GM20431 (cell line): Measurements from ENCODE around the gene ADGRD1.

Experiments
- in situ Hi-C: fragments of 300-500 bp; cut with MseI, MboI; formaldehyde crosslinking; loops from one replicate; pipeline ENCODE4 v1.15.0; 2020; ENCODE audit warnings: low sequenced_read_pairs; ENCODE audit not compliant: unreplicated experiment

ADGRD1 gene

DNA sequence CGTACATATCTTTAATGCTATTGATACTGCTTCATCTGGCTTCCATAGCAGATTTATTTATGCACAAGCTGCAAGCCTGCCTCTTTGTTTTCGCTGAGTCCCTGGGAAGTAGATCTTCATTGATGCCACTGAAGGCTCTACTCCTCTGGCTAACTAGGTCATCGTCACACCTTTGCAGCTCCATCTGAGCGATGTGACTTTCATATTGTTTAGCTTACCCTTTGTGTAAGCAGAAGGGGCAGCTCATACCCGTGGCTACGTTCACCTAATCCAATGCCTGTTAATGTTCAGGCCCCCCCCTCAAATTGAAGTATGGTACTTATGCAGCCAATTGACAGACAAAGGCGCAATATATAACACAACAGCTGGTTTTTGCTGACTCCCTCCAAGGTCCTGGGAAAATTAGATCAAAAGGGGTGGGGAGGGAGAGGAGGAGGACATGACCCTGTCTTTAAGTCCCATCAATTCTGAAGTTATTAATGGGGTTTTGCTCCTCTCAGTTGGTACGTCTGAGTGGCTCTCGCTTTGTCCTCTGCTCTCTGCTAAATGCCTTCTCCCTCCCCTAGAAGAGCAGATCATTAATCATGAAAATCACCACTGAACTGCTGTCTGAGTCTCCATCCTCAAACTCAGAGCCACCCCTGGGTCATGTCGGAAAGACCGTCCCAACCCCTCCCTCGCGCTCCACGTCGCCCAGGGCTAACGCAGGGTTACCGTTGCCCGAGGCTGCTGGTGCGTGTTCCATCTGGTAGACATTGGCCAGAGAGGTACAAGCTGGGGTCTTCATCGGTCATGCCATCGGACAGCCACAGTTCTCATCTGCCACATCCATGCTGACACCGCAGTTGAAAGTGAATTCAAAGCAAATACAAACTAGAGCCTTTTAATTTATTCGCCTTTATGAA, 128.8 kb downstream of the ADGRD1 start:
- in situ Hi-C loops: no loop called here

DNA sequence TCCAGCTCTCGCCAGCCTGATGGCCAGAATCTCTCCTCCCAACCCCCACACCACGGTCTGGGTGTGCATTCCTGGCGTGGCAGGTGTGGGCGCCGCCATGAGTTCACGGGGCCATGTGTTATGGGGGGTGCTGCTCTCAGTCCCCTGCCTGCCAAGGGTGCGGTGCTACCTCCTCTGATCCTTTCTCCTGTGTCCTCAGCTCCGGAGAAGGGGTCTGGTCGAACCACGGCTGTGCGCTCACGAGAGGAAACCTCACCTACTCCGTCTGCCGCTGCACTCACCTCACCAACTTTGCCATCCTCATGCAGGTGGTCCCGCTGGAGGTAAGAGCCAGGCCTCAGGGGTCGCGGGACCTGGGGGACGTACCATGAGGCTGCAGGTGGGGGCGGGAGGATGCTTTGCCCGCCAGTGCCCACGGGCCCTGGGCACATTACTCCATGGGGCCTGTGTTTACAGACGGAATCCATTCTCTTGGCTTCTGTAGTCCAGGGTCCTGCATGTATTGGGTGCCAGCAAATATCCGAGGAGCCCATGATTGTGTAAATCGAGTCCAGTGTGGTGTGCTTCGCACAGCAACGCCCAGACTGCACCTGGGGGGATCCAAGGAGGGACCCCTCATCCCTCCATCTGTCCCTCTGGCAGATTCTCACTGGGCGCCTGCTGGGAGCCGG, 130.8 kb downstream of the ADGRD1 start:
- in situ Hi-C loops: no loop called here

DNA sequence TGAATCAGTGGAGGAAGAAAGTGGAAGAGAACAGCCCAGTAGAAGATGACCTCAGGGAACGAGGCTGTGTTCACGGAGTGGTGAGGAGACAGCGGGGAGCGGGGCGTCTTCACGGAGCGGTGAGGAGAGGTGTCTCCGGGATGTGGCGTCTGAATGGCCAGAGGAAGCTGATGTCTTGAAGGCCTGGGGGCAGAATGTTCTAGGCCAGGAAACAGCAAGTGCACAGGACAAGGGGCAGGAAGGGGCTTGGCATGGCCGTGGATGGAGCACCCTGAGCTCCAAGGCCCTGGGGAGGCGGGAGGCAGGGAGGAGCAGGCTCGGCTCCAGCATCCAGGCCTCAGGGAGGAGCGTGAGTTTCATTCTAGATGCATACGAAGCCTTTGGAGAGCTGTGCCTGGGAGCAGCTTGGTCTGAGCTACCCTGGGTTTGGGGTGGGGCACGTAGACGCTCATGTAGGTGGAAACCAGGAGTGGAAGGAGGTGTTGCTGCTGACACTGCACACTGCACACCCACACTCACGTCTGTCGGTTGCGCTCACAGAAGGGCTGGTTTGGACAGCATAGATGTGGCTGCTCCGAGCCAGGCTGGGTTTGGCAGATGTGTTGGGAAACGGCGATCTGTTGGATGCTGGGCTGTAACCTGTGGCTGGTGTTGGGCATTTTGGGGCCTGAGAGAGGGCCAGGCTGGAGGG, 131.6 kb downstream of the ADGRD1 start:
- in situ Hi-C loops: no loop called here

DNA sequence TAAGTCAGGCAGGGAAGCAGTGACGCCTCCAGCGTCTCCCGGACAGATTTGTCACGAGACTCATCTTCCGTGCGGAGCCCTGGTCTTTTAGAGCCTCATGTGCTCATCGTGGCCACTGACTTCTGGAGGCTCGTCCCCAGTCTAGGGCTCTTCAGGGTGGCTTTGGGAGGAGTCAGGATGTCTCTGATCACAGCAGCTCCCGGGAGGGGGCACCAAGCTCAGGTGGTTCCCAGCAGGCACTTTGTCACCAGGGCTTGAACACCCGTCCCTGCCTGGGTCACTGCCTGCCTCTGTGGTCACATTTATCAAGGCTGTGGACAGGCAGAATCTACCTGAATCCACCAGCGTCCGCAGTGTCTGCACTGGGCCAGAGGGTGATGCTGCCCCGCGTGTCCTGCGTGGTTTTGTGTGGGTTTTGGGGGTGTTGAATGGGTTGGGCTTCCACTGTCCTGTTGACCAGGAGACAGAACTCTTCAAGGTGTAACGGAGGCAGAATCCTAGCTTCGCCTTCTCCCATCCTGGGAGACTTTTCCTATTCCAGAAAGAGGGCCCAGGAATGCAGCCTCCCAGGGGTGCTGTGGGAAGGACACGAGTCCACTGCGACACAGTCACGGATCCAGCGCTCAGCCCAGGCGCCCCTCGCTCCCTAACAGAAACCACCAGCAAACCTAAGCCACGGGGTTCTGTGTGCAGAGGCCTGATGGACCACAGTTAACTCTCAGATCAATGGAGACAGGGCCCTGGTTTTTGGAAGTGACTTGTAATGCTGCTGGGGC, 132.3 kb downstream of the ADGRD1 start:
- in situ Hi-C loops: no loop called here

DNA sequence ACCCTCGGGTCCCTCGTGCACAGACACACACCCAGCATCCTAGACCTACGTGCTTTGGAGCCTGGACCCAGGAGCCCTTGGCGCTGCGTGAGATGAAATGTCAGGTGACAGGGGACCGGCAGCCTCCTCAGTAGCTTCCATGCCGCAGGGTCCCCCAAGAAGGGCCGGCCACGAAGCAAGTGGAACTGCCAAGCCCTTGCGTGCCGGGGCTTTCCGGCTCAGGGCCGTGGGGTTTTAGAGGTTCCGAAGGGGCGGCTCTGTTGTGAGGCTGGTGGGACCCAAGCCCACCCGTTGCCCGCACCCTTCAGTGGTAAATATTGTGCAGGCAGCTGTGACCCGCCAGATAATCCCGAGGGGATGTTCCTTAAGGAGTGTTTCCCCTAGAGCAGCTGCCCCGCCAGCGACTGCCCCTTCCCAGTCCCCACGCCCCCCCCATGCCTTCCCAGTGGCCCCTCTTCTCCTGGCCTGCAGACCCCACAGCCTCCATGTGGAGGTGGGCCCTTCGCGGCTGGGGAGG, 133.7 kb downstream of the ADGRD1 start:
- in situ Hi-C loops: no loop called here

DNA sequence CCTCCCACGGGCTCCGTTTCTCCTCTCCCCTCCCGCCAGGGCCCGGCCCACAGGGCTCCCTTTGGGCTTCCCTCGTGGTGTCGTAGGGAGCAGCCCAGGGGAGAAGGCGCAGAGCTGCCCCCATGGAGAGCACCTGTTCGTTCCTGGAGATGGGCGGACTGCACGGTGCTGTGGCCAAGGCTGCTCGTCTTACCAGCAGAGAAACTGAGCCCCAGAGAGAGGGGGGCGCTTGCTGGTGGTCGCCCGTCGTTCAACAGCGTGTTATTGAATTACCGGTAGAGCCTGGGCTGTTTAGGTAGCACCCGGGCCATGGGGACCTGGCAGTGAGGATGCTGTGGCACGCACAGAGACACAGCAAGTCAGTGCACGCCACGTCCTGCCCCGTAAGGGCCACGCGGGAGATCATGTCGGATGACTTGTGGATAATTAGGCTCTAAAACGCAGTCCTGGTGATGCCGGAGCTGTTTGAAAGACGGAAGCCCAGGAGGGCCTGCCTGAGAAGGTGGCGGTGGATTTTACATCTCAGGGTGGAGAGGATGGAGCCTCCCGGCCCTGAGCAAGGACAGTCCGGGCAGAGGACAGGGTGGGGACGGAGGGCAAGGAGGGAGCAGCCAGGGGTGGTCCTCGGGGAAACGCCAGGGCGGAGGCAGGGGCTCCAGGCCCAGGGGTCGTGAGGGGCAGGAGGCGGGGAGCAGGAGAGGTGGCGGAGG, 134.4 kb downstream of the ADGRD1 start:
- in situ Hi-C loops: no loop called here

DNA sequence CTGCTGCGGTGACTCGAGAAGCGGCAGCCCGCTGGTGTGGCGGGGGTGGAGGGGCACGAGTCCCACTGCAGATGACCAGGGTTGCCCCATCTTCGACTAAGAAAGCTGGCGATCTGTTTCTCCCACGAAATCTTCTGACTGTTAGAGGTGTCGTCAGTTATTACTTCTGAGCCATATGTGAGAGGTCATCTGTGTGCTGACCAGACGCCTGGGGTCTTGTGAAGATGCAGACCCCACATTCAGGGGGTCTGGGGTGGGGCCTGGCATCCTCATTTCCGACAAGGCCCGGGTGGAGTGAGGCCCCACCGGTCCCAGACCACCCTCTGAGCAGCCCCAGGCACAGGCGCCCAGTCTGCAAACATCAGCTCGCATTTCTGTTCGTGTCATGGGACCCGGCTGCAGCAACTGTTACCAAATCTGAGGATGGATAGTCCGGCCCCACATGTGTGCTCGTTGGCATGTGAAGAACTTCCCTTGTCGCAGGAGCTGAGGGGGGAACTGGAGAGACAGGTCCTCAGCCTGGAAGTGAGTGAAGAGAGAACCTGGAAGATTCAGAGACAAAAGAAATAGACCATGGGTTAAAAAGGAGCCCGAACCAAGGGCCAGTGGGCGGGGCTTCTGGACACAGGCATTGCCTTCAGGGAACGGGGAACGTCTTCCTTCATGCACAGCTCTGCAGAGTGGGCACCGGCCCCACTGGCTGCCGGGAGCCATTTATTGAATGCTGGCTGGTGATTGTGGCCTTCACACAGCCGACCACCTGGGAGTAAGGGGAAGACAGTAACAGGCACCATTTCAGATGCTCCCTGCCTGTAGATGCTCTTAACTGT, 135.2 kb downstream of the ADGRD1 start:
- in situ Hi-C loops: no loop called here

DNA sequence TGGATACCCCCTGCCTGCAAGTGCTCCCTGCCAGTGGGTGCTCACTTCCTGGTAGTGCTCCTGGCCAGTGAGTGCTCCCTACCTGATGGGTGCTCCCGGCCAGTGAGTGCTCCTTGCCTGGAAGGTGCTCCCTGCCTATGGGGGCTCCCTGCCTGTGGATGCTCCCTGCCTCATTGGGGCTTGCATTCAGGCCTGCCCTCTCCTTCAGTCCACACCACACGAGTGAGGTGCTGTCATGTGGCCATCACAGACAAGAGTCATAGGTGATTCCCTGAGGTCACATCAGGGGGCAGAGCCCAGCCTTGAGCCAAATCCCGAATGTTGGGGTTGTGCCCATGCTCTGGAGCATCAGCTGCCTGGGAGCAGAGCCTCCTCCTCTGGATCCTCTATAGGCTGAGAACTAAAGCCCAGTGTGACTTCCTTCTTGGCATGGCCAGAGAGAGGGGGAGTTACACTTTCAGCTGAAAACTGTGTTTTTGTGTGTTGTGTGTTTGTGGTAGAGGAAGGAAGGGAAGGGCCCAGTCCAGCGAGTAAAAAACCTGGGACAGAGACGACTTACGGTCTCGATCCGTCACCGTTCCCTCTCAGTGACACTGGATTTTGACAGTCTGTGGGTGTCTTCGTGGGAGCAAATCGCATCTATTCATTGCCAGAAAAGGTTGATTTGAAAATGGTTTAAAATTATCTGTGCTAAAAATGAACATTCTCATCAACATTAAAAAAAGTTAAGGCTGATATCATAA, 136.0 kb downstream of the ADGRD1 start:
- in situ Hi-C loops: no loop called here

DNA sequence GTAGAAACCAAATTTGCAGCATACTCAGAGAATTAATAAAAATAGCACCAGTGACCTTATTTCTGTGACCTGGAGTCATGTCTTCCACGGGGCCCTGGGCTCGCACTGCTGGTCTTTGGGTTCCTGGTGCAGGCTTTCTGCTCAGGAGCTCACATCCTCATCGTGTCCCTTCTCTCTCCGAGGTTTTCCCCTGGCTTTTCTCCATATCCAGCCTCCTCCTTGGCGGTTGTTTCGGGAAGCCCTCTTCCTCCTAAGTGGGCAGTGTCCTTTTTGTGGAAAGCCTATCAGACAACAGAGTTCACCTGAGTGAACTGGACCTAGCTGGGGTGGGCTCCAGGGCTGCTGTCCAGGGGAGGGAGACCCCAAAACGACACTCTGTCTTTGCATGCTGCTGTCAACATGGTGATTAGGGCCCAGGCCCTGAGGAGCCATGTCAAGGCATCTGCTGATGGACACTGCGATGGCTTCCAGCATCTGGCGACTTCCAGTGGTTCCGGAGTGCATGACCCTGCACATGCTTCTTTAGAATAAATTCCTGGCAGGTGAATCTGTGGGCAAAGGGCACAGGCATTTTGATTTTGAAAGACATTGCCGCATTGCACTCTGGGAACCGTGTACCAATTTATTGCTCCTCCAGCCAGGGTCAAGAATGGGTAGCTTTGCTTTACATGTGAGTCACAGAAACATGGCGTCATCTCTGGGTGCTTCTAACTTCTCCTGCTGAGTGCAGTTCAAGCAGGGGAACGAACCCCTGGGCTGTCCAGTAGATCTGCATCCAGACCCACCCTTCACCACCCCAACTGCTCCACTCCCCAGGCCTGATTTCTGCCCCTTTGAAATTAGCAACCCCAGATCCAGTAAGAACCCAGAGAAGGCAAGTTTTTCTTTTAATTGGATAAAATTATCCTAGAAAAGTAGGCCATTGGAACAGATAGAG, 136.8 kb downstream of the ADGRD1 start:
- in situ Hi-C loops: no loop called here

DNA sequence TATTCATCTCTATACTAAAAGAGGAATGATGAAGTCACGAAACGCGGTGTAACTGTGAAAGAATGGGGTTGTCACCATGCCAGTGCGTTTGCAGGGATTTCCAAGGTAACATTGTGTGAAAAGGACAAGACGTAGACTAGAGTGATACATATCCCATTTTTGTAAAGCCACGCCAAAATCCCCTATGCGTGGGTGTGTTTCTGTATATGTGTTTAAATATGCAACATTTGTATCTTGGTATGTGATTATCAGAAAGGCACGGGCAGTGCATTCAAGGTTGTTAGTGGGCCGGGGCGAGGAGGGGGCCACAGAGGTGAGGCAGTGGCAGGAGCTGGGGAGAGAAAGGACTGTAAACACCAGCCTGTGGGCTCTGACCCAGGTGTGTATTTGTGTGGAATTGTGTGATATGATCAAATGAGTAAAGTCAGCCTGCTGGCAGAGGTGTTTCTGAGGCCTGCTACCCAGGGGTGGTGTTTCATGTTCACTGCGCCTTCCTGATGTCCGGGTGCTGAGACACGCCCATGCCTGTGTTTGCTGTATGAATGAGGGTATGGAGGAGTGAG, 137.8 kb downstream of the ADGRD1 start:
- in situ Hi-C loops: no loop called here

DNA sequence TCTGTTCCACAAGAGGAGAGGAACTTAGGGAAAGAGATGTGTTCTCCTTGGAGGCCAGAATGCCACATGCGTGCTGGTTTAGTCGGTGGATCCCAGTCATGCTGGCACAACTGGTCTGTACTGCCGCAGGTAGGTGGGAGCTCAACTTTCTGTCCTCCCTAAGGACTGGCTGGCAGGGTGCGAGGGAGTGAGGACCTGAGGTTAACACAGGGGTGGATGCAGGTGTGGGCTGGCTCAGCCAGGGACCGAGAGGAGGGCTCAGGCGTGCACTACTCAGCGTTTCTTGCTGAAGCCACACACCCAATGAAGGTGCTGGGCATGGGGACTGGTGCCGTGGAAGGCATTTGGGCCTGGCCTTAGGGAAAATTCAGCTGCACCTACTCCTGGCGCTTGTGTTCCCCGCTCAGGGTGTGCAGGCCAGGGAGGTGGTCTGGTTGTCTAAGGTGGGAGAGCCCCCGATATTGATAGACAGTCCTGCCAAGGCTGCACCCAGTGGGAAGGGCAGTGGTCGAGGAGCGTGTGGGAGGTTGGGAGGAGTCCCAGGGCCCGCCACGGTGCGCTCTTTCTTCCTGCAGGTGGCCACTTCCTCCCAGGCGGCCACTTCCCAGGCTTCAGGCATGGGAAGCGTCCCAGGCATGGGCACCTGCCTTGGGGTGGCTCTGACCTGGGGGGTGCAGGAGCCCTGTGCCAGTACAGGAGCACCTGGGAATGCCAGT, 138.4 kb downstream of the ADGRD1 start:
- in situ Hi-C loops: no loop called here

DNA sequence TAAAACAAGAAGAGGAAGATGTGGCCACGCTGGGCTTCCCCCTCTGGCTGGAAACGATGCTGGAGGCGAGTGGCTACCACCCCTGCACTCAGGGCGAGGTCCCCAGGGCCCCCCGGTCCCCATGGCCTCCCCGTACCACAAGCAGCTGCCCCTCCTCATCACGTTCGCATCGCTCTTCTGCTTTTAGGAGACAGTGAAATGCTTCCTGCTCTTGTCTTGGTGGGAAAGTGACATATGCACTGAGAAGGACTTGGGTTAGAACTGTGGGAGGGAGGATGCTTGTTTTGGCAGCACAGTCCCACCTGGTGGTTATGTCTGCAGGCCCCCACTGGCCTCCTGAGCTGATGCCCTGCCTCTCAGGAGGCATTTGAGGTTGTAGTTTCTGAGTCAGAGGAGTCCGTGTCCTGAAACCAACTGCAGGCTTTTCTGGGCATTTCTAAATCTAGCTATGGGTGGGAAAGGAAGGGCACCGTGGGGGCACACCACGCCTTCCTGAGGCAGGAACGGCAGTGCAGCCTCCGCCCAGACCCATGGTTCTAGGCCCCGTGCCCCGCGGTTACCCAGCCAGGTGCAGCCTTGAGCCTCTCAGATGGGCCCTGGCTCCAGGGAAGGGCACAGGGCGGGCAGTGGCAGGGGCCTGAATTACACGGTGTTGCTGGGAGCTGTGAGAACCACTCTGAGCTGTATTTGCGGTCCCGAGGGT, 139.3 kb downstream of the ADGRD1 start:
- in situ Hi-C loops: no loop called here

DNA sequence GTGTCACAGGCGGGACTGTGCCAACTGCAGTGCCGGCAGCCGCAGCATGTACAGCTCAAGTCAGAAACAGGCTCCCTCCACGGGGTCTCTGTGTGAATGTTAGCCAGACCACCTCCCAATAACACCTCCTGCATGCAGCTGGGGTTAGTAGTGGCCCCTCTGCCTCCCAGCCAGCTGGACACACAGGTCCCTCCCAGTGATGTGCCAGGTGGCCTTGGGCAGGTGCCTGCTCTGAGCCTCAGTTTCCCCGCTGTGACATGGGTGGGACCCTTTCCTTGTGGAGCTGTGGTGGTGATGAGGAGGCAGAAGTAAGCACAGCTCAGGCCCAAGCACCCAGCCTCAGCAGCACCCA, 139.9 kb downstream of the ADGRD1 start:
- in situ Hi-C loops: no loop called here

DNA sequence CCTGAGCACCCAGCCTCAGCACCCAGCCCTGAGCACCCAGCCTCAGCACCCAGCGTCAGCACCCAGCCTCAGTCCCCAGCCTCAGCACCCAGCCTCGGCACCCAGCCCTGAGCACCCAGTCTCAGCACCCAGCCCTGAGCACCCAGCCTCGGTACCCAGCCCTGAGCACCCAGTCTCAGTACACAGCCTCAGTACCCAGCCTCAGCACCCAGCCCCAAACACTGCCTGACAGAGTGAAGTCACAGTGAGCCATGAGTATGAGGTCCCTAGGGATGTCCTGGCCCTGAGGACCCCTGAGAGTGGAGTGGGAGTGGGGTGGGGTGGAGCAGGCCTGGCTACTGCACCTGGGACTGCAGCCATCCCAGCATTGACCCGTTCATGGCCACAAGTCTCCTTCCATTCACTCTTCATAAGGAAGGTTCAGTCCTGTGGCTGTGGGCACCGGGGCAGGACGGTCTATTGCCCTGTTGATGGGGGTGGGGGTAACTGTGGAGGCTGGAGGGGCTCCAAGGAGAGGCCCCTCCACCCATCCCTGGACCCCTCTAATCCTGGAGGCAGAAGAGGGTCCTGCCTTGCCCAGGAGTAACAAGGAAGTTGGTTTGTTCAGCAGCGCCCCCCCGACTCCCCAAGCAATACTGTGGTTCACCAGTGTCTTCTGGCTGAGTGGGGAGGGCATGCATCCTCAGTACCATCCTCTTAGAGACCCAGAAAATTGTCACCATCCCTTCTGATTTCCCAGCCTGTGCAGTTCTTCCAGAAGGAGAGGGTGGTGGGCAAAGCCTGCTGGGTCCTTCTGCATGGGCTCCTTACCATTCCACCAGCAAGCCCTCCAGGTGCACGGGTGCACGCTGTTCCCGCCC, 140.5 kb downstream of the ADGRD1 start:
- in situ Hi-C loops: no loop called here
